Measurements from ENCODE around the gene ZNF423. TPM values are rescaled to one million over a fixed set of nuclear protein-coding genes. Genes with fewer than 3 reads are reported as not detected.

Gene ZNF423
- total RNA-seq, 4 donors from 2014 or later, result 4.1 to 20.2 (median 10.3) TPM

DNA sequence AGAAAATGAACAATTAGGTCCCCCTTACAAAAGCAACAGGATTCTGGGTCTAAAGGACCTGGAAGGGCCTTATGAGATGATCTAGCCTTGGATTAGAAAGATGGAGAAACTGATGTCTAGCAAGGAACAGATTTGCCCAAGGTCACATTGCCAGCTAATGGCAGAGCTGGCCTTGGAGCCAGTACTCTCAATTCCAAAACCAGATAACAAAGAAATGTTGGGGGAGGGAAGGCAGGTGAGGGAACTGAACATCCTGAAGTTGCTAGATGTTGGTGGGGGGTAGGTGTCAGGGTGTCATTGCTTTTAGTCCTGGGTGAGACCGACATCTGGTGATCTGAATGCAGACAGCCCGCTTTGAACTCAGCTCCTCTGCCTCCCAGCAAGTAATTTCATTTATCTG, 11.3 kb upstream of the ZNF423 start:
- TF ChIP-seq, protein P1, sequence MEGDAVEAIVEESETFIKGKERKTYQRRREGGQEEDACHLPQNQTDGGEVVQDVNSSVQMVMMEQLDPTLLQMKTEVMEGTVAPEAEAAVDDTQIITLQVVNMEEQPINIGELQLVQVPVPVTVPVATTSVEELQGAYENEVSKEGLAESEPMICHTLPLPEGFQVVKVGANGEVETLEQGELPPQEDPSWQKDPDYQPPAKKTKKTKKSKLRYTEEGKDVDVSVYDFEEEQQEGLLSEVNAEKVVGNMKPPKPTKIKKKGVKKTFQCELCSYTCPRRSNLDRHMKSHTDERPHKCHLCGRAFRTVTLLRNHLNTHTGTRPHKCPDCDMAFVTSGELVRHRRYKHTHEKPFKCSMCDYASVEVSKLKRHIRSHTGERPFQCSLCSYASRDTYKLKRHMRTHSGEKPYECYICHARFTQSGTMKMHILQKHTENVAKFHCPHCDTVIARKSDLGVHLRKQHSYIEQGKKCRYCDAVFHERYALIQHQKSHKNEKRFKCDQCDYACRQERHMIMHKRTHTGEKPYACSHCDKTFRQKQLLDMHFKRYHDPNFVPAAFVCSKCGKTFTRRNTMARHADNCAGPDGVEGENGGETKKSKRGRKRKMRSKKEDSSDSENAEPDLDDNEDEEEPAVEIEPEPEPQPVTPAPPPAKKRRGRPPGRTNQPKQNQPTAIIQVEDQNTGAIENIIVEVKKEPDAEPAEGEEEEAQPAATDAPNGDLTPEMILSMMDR (IDR thresholded peaks at IDR 0.05; ENCODE audit: low read depth), result no peak

DNA sequence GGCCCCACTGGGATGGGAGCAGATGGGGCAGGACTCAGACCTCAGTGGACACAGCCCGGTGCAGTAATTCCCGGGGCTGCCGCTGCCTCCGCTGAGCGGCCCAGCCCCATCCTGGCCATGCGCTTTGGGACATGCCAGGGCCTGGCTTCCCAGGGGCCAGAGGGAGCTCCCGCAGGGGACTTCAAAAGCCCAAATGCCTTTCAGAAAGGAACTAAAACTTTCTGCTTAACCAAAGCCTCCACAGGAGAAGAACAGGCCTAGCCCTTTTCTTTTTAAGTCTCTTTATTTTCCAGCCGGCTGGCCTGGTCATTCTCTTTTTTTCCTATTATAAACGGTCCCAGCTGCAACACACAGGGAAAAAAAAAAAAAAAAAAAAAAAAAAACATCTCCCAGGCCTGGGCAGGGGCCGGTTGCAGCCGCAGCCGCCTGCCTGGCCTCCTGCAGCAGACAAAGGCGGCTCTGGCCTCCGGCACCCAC, 10.7 kb upstream of the ZNF423 start:
- TF ChIP-seq, protein P1 (IDR thresholded peaks at IDR 0.05; ENCODE audit: low read depth), result no peak

GRCh38 chr16:49862694-49863093, 6.8 kb upstream of the ZNF423 start:
- TF ChIP-seq, protein P1 (IDR thresholded peaks at IDR 0.05; ENCODE audit: low read depth), result no peak

DNA sequence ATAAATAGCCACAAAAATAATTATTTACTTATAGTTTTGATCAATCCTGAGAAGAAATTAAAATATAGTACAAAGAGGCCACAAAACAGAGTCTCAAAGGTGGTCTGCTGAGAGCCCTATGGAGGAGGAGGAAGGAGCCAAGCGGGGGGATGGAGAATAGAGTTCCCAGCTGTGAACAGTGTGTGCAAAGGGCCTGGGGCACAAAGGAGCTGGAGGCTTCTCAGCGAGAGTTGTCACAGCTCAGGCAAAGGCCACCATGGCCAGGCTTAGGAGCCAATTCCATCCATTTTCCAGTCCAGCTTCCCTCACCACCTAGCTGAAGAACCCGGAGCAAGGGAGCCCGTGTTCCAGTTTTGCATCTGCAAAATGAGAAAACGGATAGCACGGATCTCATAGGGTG, 5.4 kb upstream of the ZNF423 start:
- TF ChIP-seq, protein P1 (IDR thresholded peaks at IDR 0.05; ENCODE audit: low read depth), result no peak

- TF ChIP-seq, protein P1 (IDR thresholded peaks at IDR 0.05; ENCODE audit: low read depth), result no peak
These were observed 4.7 kb upstream of the ZNF423 start for GRCh38 chr16:49860593-49860992.

- TF ChIP-seq, protein P1 (IDR thresholded peaks at IDR 0.05; ENCODE audit: low read depth), result no peak
These were observed 3.4 kb upstream of the ZNF423 start for GRCh38 chr16:49859125-49859811.

DNA sequence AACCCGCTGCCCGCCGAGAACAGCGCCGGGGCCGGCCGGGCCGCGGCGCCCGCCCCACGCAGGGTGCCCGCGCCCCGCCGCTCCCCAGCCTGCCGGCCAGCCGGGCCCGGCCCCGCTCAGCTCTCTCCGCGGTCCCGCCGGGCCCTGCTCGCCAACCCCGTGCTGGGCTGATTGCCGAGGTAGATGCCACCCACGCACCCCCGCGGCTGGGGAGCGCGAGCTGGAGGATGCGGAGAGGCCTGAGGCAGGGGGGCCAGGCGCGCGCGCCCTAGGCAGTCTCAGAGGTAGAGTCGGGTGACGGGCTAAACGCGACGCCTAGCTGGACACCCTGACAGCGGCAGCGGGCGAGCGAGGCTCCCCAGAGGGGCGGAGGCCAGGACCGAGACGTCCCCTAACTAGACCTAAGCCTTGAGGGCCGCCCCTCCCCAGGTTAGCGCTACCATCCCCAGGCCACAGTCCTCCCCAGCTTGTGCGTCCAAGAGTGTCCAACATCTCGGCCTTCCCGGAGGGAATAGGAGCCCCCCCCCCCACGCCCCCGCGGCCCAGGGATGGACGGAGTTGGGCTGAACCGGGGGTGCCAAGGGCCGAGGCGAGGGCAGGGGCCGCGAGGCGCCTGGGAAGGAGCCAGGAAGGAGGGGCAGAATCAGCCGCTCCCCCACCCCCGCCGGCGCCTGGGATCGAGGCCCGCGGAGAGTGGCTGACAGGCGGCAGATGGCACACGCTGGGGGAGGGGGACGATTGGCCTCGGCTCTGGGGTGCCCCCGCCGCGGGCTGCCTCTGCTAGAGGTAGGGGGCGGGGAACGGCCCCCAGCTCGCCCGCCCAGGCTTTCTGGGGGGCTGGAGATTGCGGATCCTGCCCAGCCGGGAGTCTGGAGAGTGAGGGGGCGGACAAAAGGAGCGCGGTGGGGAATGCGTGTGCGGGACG, 2.5 kb upstream of the ZNF423 start:
- TF ChIP-seq, protein P1 (IDR thresholded peaks at IDR 0.05; ENCODE audit: low read depth), result no peak

Measured in subcutaneous adipose tissue (tissue), 4 donors.